HepG2 (cell line): ENCODE measurements around the gene ATP13A4. TPM values are rescaled to one million over a fixed set of nuclear protein-coding genes. Genes with fewer than 3 reads are reported as not detected.

Experiments
- ATAC-seq: fragments of 200-7000 bp; cut with Tn5 transposase; 3 replicates; pipeline ENCODE4 v1.9.1; 2020; ENCODE audit warnings: mild to moderate bottlenecking, moderate library complexity
- BruUV-seq: library from RNA; stranded (reverse); fragments of 400-500 nt; replicated peaks from 2 replicates; lab custom pipeline; 2021; lab: Mats Ljungman, UMichigan
- CTCF ChIA-PET: fragments of 300-600 bp; formaldehyde crosslinking; extraction: SDS; loops from one replicate; lab custom pipeline; 2021; ENCODE audit warnings: low total read pairs, inconsistent platforms, low intra/inter-chr PET ratio; lab: Yijun Ruan, JAX
- POLR2A ChIA-PET: fragments of 350-600 bp; sonication (Branson Sonifier 250); formaldehyde crosslinking; loops from one replicate; lab custom pipeline; 2020; ENCODE audit warnings: antibody characterized with exemption, inconsistent platforms; lab: Yijun Ruan, JAX
- DNase-seq: peaks from one replicate; pipeline ENCODE4 v3.0.0-alpha.2; 2015; ENCODE audit warnings: low spot score
- FAIRE-seq: peaks from 3 replicates; lab custom pipeline; 2011; peaks lifted over from hg19 to GRCh38; lab: Jason Lieb, UNC
- H2AFZ ChIP-seq: one replicate; pipeline ENCODE4 v1.6.1; 2011; ENCODE audit warnings: low read length, inconsistent platforms
- H3K27ac ChIP-seq: fragments of 300-600 bp; 3 replicates; pipeline ENCODE4 v1.8.0; 2011; ENCODE audit warnings: mixed run types, mild to moderate bottlenecking, mixed read lengths, low read length, inconsistent platforms; ENCODE audit not compliant: insufficient read depth; ENCODE audit errors: extremely low read length
- H3K27me3 ChIP-seq, 2 experiments: fragments of 200-600 bp in 1 of 2; 2 replicates in 1 of 2; 3 replicates in 1 of 2; pipeline versions ENCODE4 v1.6.0 to v1.8.0; 2011; ENCODE audit warnings: low read length in 2 of 2, mild to moderate bottlenecking in 2 of 2, moderate library complexity in 2 of 2, inconsistent platforms in 1 of 2; ENCODE audit not compliant: insufficient read depth in 2 of 2, control insufficient read depth in 1 of 2
- H3K36me3 ChIP-seq, 2 experiments: fragments of 200-600 bp in 1 of 2; replicated peaks in 1 of 2; 2 replicates in 1 of 2; 3 replicates in 1 of 2; pipeline versions ENCODE4 v1.5.1 to v1.8.0; 2011; ENCODE audit warnings: low read length in 2 of 2, inconsistent platforms in 1 of 2; ENCODE audit not compliant: insufficient read depth in 2 of 2, control insufficient read depth in 1 of 2
- H3K4me1 ChIP-seq: 2 replicates; pipeline ENCODE4 v1.5.1; 2012; ENCODE audit warnings: low read length, inconsistent platforms; ENCODE audit not compliant: insufficient read depth
- H3K4me2 ChIP-seq: 2 replicates; pipeline ENCODE4 v1.6.0; 2011; ENCODE audit warnings: low read depth, low read length, inconsistent platforms
- H3K4me3 ChIP-seq, 3 experiments: fragments of 200-600 bp in 1 of 3; sonication (generic), shearing (Covaris generic) in 1 of 3; replicated peaks in 1 of 3; 2 replicates each; pipeline ENCODE4 v1.5.1; 2011 to 2016; ENCODE audit warnings: low read length in 3 of 3, inconsistent platforms in 2 of 3, low read depth in 2 of 3, mild to moderate bottlenecking in 2 of 3, control low read depth in 1 of 3, mixed read lengths in 1 of 3; ENCODE audit not compliant: insufficient read depth in 1 of 3
- H3K79me2 ChIP-seq: one replicate; pipeline ENCODE4 v1.6.1; 2011; ENCODE audit warnings: low read length, inconsistent platforms; ENCODE audit not compliant: insufficient read depth
- H3K9ac ChIP-seq: 2 replicates; pipeline ENCODE4 v1.6.0; 2011; ENCODE audit warnings: mild to moderate bottlenecking, low read depth, low read length, inconsistent platforms; ENCODE audit not compliant: insufficient read depth
- H3K9me3 ChIP-seq: 2 replicates; pipeline ENCODE4 v1.5.1; 2012; ENCODE audit warnings: mild to moderate bottlenecking, low read length
- H4K20me1 ChIP-seq: 2 replicates; pipeline ENCODE4 v1.6.0; 2011; ENCODE audit warnings: inconsistent platforms, mild to moderate bottlenecking, low read length, moderate library complexity; ENCODE audit not compliant: insufficient read depth
- CAMTA2 ChIP-seq: sonication (generic); formaldehyde crosslinking; IDR thresholded peaks from 2 replicates; pipeline ENCODE4 v1.4.0; 2020; ENCODE audit warnings: mild to moderate bottlenecking, missing genetic modification reagents, borderline replicate concordance
- E2F2 ChIP-seq: sonication (generic); formaldehyde crosslinking; IDR thresholded peaks from 2 replicates; pipeline ENCODE4 v1.4.0; 2020; ENCODE audit warnings: missing genetic modification reagents, borderline replicate concordance
- EEA1 ChIP-seq: sonication (generic); formaldehyde crosslinking; IDR thresholded peaks from 2 replicates; pipeline ENCODE4 v1.5.1; 2020; ENCODE audit warnings: mild to moderate bottlenecking, missing genetic modification reagents, borderline replicate concordance
- EHMT2 ChIP-seq: fragments of 200-600 bp; sonication (generic); IDR thresholded peaks from 2 replicates; pipeline ENCODE4 v1.7.0; 2017; ENCODE audit warnings: antibody characterized with exemption, low read depth, low read length, borderline replicate concordance
- HIVEP1 ChIP-seq: sonication (generic); formaldehyde crosslinking; IDR thresholded peaks from 2 replicates; pipeline ENCODE4 v1.4.0; 2020; ENCODE audit warnings: mild to moderate bottlenecking, missing genetic modification reagents
- JUNB ChIP-seq: sonication (generic); formaldehyde crosslinking; IDR thresholded peaks from 2 replicates; pipeline ENCODE4 v1.8.0; 2022; ENCODE audit warnings: missing genetic modification reagents, mild to moderate bottlenecking, borderline replicate concordance
- KDM5A ChIP-seq: fragments of 200-600 bp; sonication (generic); IDR thresholded peaks from 2 replicates; pipeline ENCODE4 v1.7.0; 2018; ENCODE audit warnings: antibody characterized with exemption, mild to moderate bottlenecking, low read length, borderline replicate concordance
- MXD1 ChIP-seq: sonication (generic); formaldehyde crosslinking; IDR thresholded peaks from 2 replicates; pipeline ENCODE4 v1.4.0; 2020; ENCODE audit warnings: mild to moderate bottlenecking, missing genetic modification reagents
- SMARCE1 ChIP-seq: fragments of 450-650 bp; IDR thresholded peaks from 2 replicates; pipeline ENCODE4 v1.6.1; 2017; ENCODE audit warnings: borderline replicate concordance
- STAT5B ChIP-seq: sonication (generic); formaldehyde crosslinking; IDR thresholded peaks from 2 replicates; pipeline ENCODE4 v1.4.0; 2020; ENCODE audit warnings: missing genetic modification reagents
- TAF15 ChIP-seq: fragments of 200-400 bp; formaldehyde crosslinking; IDR thresholded peaks from one replicate; pipeline ENCODE4 v1.6.1; 2018; ENCODE audit warnings: mild to moderate bottlenecking, low read depth, low read length; ENCODE audit not compliant: poor library complexity, severe bottlenecking
- TCF7 ChIP-seq: sonication (generic); IDR thresholded peaks from 2 replicates; pipeline ENCODE4 v1.6.1; 2016; ENCODE audit warnings: antibody characterized with exemption, low read depth
- ZGPAT ChIP-seq: IDR thresholded peaks from 2 replicates; pipeline ENCODE4 v1.6.1; 2016; ENCODE audit warnings: mild to moderate bottlenecking
- ZNF331 ChIP-seq: sonication (generic); formaldehyde crosslinking; IDR thresholded peaks from 2 replicates; pipeline ENCODE4 v1.4.0; 2020; ENCODE audit warnings: missing genetic modification reagents
- ZNF451 ChIP-seq: sonication (generic); formaldehyde crosslinking; IDR thresholded peaks from 2 replicates; pipeline ENCODE4 v1.5.0; 2020; ENCODE audit warnings: mild to moderate bottlenecking, missing genetic modification reagents
- ZNF574 ChIP-seq: sonication (generic); formaldehyde crosslinking; IDR thresholded peaks from 2 replicates; pipeline ENCODE4 v1.4.0; 2020; ENCODE audit warnings: missing genetic modification reagents
- ZNF597 ChIP-seq: sonication (generic); formaldehyde crosslinking; IDR thresholded peaks from 2 replicates; pipeline ENCODE4 v1.5.0; 2020; ENCODE audit warnings: missing genetic modification reagents
- ZNF7 ChIP-seq: IDR thresholded peaks from 2 replicates; pipeline ENCODE4 v1.6.1; 2016; ENCODE audit warnings: missing biosample characterization, missing genetic modification reagents
- ZNF775 ChIP-seq: sonication (generic); formaldehyde crosslinking; IDR thresholded peaks from 2 replicates; pipeline ENCODE4 v1.4.0; 2020; ENCODE audit warnings: missing genetic modification reagents, mild to moderate bottlenecking, moderate library complexity, borderline replicate concordance
- WGBS: methylation state at CpG from one replicate; pipeline ENCODE4 v1.1.6; 2017; ENCODE audit warnings: low lambda C conversion rate; 5-methylcytosine and 5-hydroxymethylcytosine counted together
- in situ Hi-C: cut with HindIII; loops from 2 replicates; pipeline ENCODE4 v1.10.0; 2017; ENCODE audit warnings: low pct_unique_long_range_greater_than_20kb; ENCODE audit not compliant: extremely low pct_ligation_motif_present
- intact Hi-C: fragments of 100-400 bp; cut with micrococcal nuclease; formaldehyde crosslinking; loops from one replicate; pipeline ENCODE4 v1.10.0; 2022; ENCODE audit not compliant: unreplicated experiment
- polyA plus RNA-seq, 8 experiments: library from polyadenylated mRNA; depleted of rRNA in 3 of 8; stranded (reverse) in 7 of 8; unstranded in 1 of 8; fragments of >200 nt; fragmentation: Illumina TruSeq in 4 of 8; extraction: Trizol in 4 of 8; gene quantifications; 2 replicates each; pipeline versions ENCODE4 v1.2.1 to v1.2.3, GENCODE V29; 2011 to 2016; ENCODE audit warnings: low read depth in 4 of 8, missing spikeins in 1 of 8, mixed read lengths in 1 of 8; ENCODE audit not compliant: insufficient read depth in 1 of 8
- total RNA-seq, 5 experiments: library from RNA; depleted of rRNA; stranded (reverse); fragments of >200 nt; fragmentation: Illumina TruSeq; extraction: Trizol; gene quantifications; 2 replicates each; pipeline ENCODE4 v1.2.3, GENCODE V29; 2016; ENCODE audit warnings: low read depth in 1 of 5

ATP13A4 gene
- total and polyA plus RNA-seq, 2 of the 13 experiments (the other 11 are each of a cell fraction or from before 2014, with no cell fraction given): 0.01 to 0.07 TPM

GRCh38 chr3:193510154-193510553, 44.5 kb downstream of the ATP13A4 start:
- Histone ChIP-seq H3K79me2 (no peaks in the 10 kb centered on the region), H3K36me3 (no peaks in the 10 kb centered on the region), H3K4me2 (no peak overlapping the region), H2AFZ (no peak overlapping the region), H3K9ac (no peak overlapping the region), H3K4me1 (no peaks in the 10 kb centered on the region), H4K20me1 (no peaks in the 10 kb centered on the region), H3K9me3 (no peaks in the 10 kb centered on the region), H3K27ac (no peak overlapping the region), H3K4me3 (no peak overlapping the region), H3K27me3 (peaks cover 0 to 12% of the 10 kb centered on the region in 2 experiments; a peak in 2 of 5 replicates)
- intact Hi-C loops (no loop called here), in situ Hi-C loops (no loop called here)
- CTCF ChIA-PET: no interaction called here
- WGBS: 11% methylated on average over 11 of the region's 12 CpGs
- ATAC-seq (no peak), FAIRE-seq (no peak), DNase-seq (no peak)
- no TSS peak for BruUV-seq
- POLR2A ChIA-PET: no interaction called here
- TF ChIP-seq MXD1 (CRISPR knock-in tag): no peak
- TF ChIP-seq ZNF597 (CRISPR knock-in tag): no peak
- TF ChIP-seq ZNF775 (CRISPR knock-in tag): no peak
- no peak for TF ChIP-seq ZNF574 (CRISPR knock-in tag)
- no peak for TF ChIP-seq ZNF451 (CRISPR knock-in tag)
- no peak for TF ChIP-seq TAF15
- no peak for TF ChIP-seq CAMTA2
- TF ChIP-seq TCF7: no peak
- TF ChIP-seq KDM5A: no peak
- TF ChIP-seq SMARCE1: no peak
- no peak for TF ChIP-seq ZNF331
- TF ChIP-seq ZNF7 (CRISPR knock-in tag): no peak
- TF ChIP-seq E2F2 (CRISPR knock-in tag): no peak
- TF ChIP-seq ZGPAT: no peak
- TF ChIP-seq EHMT2: no peak
- TF ChIP-seq JUNB (CRISPR knock-in tag): no peak
- TF ChIP-seq EEA1: no peak
- no peak for TF ChIP-seq STAT5B (CRISPR knock-in tag)
- no peak for TF ChIP-seq HIVEP1
